Left hindlimb (tissue), 1 donor: ENCODE data around the gene CARD10.

Source experiments
- DNase-seq: peaks from one replicate; pipeline ENCODE4 v3.0.0-alpha.2; 2018

CARD10 gene

GRCh38 chr22:37519268-37520195, at the start of gene CARD10:
Gene CARD10, minus strand, starts transcription at chr22:37519415. Its CDS starts 215 bp downstream, at chr22:37519200.
- DNase-seq: no peak

GRCh38 chr22:37568448-37569008, 49.3 kb upstream of the CARD10 start:
- DNase-seq: no peak

GRCh38 chr22:37568012-37568411, 48.8 kb upstream of the CARD10 start:
- no peak for DNase-seq

GRCh38 chr22:37566903-37567798, 47.9 kb upstream of the CARD10 start:
- peak; percentile 73 for DNase-seq

- DNase-seq: no peak
Observed at GRCh38 chr22:37566329-37566837, 47.2 kb upstream of the CARD10 start.

GRCh38 chr22:37565830-37566229, 46.6 kb upstream of the CARD10 start:
- no peak for DNase-seq

- no peak for DNase-seq
Observed at GRCh38 chr22:37564111-37564711, 45.0 kb upstream of the CARD10 start.

GRCh38 chr22:37563153-37564081, 44.2 kb upstream of the CARD10 start:
- no peak for DNase-seq

GRCh38 chr22:37562049-37562875, 43.0 kb upstream of the CARD10 start:
- DNase-seq: no peak

- DNase-seq: peak; percentile 92
Observed at GRCh38 chr22:37561212-37562048, 42.2 kb upstream of the CARD10 start.

GRCh38 chr22:37560608-37561211, 41.5 kb upstream of the CARD10 start:
- peak; percentile 77 for DNase-seq

GRCh38 chr22:37559901-37560607, 40.8 kb upstream of the CARD10 start, which contains the start of gene CDC42EP1:
Gene CDC42EP1, plus strand, starts transcription at chr22:37560480. Its CDS starts 5,870 bp downstream, at chr22:37566350.
- DNase-seq: peak; percentile 74

GRCh38 chr22:37559521-37559900, 40.3 kb upstream of the CARD10 start:
- DNase-seq: no peak

- DNase-seq: no peak
Observed at GRCh38 chr22:37558815-37559214, 39.6 kb upstream of the CARD10 start.

GRCh38 chr22:37557321-37558001, 38.2 kb upstream of the CARD10 start:
- no peak for DNase-seq

- no peak for DNase-seq
Observed at GRCh38 chr22:37556710-37557109, 37.5 kb upstream of the CARD10 start.

GRCh38 chr22:37555029-37555428, 35.8 kb upstream of the CARD10 start:
- DNase-seq: no peak

GRCh38 chr22:37553725-37554124, 34.5 kb upstream of the CARD10 start:
- no peak for DNase-seq
